SW 1271 (cell line): ENCODE results near the gene LGALS8.

Source experiments
- DNase-seq, 2 experiments: peaks; one replicate each; lab custom pipeline; 2025; lab: John Stamatoyannopoulos, UW

Gene LGALS8

GRCh38 chr1:236590553-236591150, 66.9 kb downstream of the LGALS8 start:
- DNase-seq: no peak

DNA sequence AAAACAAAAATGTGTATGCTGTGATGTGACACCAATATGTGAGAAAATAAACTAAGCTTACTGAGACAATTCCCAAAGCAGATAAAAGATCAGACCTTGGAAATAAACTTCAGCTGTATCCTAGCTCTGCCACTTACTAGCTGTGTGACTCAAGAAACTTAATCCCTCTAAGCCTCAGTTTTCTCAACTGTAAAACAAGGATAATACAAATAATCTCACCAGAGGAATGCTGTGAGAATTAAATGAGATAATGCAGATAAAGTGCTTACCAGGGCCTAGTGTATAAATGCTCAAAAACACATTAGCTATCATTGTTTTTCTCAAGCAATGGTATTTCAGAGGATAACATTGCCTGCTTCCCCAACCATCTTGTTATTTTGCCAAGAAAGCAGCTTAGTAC, 78.4 kb downstream of the LGALS8 start:
- DNase-seq: no peak
